HG03571 (cell line): ENCODE data around the gene PACRG.

Source experiments
- ATAC-seq: cut with Tn5 transposase; IDR thresholded peaks from one replicate; pipeline ENCODE4 v1.9.1; 2021; ENCODE audit not compliant: unreplicated experiment

PACRG gene

GRCh38 chr6:163341224-163342061 lies 613.7 kb downstream of the PACRG start:
- ATAC-seq: no peak

GRCh38 chr6:163342571-163343539 lies 615.1 kb downstream of the PACRG start:
- ATAC-seq: no peak

GRCh38 chr6:163343609-163344008 lies 615.8 kb downstream of the PACRG start:
- no peak for ATAC-seq

- no peak for ATAC-seq
These were observed 616.6 kb downstream of the PACRG start for GRCh38 chr6:163344411-163344810.

GRCh38 chr6:163345931-163346330 lies 618.2 kb downstream of the PACRG start:
- no peak for ATAC-seq

- no peak for ATAC-seq
These were observed 618.8 kb downstream of the PACRG start for GRCh38 chr6:163346497-163346961.

- ATAC-seq: no peak
These were observed 619.3 kb downstream of the PACRG start for GRCh38 chr6:163347021-163347446.

GRCh38 chr6:163348789-163349680 lies 621.3 kb downstream of the PACRG start:
- no peak for ATAC-seq

- no peak for ATAC-seq
These were observed 621.9 kb downstream of the PACRG start for GRCh38 chr6:163349696-163350095.

- ATAC-seq: no peak
These were observed 623.2 kb downstream of the PACRG start for GRCh38 chr6:163351013-163351412.

- no peak for ATAC-seq
These were observed 624.4 kb downstream of the PACRG start for GRCh38 chr6:163352011-163352685.

- ATAC-seq: no peak
These were observed 625.2 kb downstream of the PACRG start for GRCh38 chr6:163352966-163353365.

GRCh38 chr6:163354085-163354484 lies 626.3 kb downstream of the PACRG start:
- ATAC-seq: no peak

GRCh38 chr6:163354761-163355425 lies 627.1 kb downstream of the PACRG start:
- peak; percentile 77 for ATAC-seq

- ATAC-seq: peak; percentile 31
These were observed 627.7 kb downstream of the PACRG start for GRCh38 chr6:163355426-163355991.

- ATAC-seq: no peak
These were observed 628.5 kb downstream of the PACRG start for GRCh38 chr6:163356324-163356723.

- no peak for ATAC-seq
These were observed 629.0 kb downstream of the PACRG start for GRCh38 chr6:163356743-163357142.

GRCh38 chr6:163364641-163365040 lies 636.9 kb downstream of the PACRG start:
- ATAC-seq: no peak
